Stomach (tissue), 4 donors: ENCODE data around the gene ACSM5.
"Not testable (repeated sequence)": the region's sequence is repeated elsewhere in the genome, so short reads cannot be mapped to it uniquely, and the experiment has no call there.

ENCODE experiments used
- POLR2A ChIP-seq, 4 donors: fragments of 450-650 bp; IDR thresholded peaks; one replicate each; pipeline ENCODE4 v1.6.1; 2016; ENCODE audit warnings: antibody characterized with exemption in 4 of 4, control low read depth in 2 of 4, mild to moderate bottlenecking in 1 of 4, moderate library complexity in 1 of 4
- TF ChIP-seq, protein P1 (sequence below), 7 experiments: fragments of 450-650 bp in 4 of 7; fragments of 200-600 bp in 3 of 7; sonication (generic) in 3 of 7; IDR thresholded peaks; one replicate each; pipeline ENCODE4 v1.5.1; 2016 to 2019; ENCODE audit warnings: antibody characterized with exemption in 7 of 7, control low read depth in 2 of 7, mild to moderate bottlenecking in 1 of 7

DNA sequence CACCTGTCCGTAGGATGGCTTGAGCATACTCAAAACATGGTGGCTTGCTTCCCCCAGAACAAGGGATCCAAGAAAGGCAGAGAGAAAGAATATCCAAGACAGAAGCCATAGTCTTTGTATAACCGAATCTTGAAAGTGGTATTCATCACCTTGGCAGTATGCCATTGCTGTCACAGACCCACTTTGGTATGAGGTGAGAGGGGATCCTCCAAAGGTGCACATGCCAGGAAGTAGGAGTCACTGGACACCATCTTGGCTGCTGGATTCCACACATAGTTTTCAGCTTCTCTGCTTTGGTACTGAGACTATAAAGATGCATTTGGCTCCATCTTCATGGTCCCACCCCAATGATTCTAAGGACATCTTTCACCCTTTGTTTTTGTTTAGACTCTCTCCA lies 18.1 kb downstream of the ACSM5 start:
- TF ChIP-seq, protein P1, sequence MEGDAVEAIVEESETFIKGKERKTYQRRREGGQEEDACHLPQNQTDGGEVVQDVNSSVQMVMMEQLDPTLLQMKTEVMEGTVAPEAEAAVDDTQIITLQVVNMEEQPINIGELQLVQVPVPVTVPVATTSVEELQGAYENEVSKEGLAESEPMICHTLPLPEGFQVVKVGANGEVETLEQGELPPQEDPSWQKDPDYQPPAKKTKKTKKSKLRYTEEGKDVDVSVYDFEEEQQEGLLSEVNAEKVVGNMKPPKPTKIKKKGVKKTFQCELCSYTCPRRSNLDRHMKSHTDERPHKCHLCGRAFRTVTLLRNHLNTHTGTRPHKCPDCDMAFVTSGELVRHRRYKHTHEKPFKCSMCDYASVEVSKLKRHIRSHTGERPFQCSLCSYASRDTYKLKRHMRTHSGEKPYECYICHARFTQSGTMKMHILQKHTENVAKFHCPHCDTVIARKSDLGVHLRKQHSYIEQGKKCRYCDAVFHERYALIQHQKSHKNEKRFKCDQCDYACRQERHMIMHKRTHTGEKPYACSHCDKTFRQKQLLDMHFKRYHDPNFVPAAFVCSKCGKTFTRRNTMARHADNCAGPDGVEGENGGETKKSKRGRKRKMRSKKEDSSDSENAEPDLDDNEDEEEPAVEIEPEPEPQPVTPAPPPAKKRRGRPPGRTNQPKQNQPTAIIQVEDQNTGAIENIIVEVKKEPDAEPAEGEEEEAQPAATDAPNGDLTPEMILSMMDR (IDR thresholded peaks at IDR 0.05) = not testable (repeated sequence)
- not testable (repeated sequence) for TF ChIP-seq POLR2A (IDR thresholded peaks at IDR 0.05)
